Loucy (cell line): ENCODE results near the gene MRPL48.

Source experiments
- H2AFZ ChIP-seq: fragments of 200-600 bp; sonication (generic); 2 replicates; pipeline ENCODE4 v1.6.0; 2016; ENCODE audit warnings: antibody characterized with exemption, mild to moderate bottlenecking, low read length, moderate library complexity
- H3F3A ChIP-seq: fragments of 200-600 bp; 2 replicates; pipeline ENCODE4 v1.6.0; 2016; ENCODE audit warnings: antibody characterized with exemption, low read depth, mild to moderate bottlenecking
- H3K27me3 ChIP-seq: fragments of 200-600 bp; sonication (generic); 2 replicates; pipeline ENCODE4 v1.6.1; 2014; ENCODE audit warnings: low read length, mild to moderate bottlenecking; ENCODE audit not compliant: insufficient read depth, poor library complexity, severe bottlenecking
- H3K36me3 ChIP-seq: fragments of 200-600 bp; sonication (generic); 2 replicates; pipeline ENCODE4 v1.6.1; 2016; ENCODE audit warnings: low read length; ENCODE audit not compliant: insufficient read depth
- H3K4me1 ChIP-seq: fragments of 200-600 bp; sonication (generic); 2 replicates; pipeline ENCODE4 v1.5.1; 2014; ENCODE audit warnings: low read length, mild to moderate bottlenecking; ENCODE audit not compliant: insufficient read depth, poor library complexity, severe bottlenecking
- H3K4me2 ChIP-seq: fragments of 200-600 bp; sonication (generic); 2 replicates; pipeline ENCODE4 v1.6.0; 2014; ENCODE audit warnings: antibody characterized with exemption, low read length, low read depth, mild to moderate bottlenecking; ENCODE audit not compliant: poor library complexity, severe bottlenecking
- H3K4me3 ChIP-seq: fragments of 200-600 bp; sonication (generic); 2 replicates; pipeline ENCODE4 v1.5.1; 2014; ENCODE audit warnings: low read length, mild to moderate bottlenecking, mixed read lengths; ENCODE audit not compliant: poor library complexity, severe bottlenecking
- H3K79me2 ChIP-seq: fragments of 200-600 bp; sonication (generic); 2 replicates; pipeline ENCODE4 v1.6.1; 2014; ENCODE audit warnings: low read length; ENCODE audit not compliant: insufficient read depth
- H3K9ac ChIP-seq: fragments of 200-600 bp; sonication (generic); 2 replicates; pipeline ENCODE4 v1.6.0; 2014; ENCODE audit warnings: mild to moderate bottlenecking, low read depth, low read length, moderate library complexity; ENCODE audit not compliant: poor library complexity, severe bottlenecking
- H3K9me2 ChIP-seq: fragments of 200-600 bp; sonication (generic); replicated peaks from 2 replicates; pipeline ENCODE4 v1.6.1; 2016; ENCODE audit warnings: low read depth, low read length, mixed read lengths
- H3K9me3 ChIP-seq: fragments of 200-600 bp; sonication (generic); 2 replicates; pipeline ENCODE4 v1.6.1; 2014; ENCODE audit warnings: mild to moderate bottlenecking, antibody characterized with exemption, low read length, low read depth; ENCODE audit not compliant: insufficient read depth
- H4K20me1 ChIP-seq: fragments of 200-600 bp; sonication (generic); 2 replicates; pipeline ENCODE4 v1.6.0; 2014; ENCODE audit warnings: antibody characterized with exemption, low read length, mild to moderate bottlenecking; ENCODE audit not compliant: insufficient read depth, poor library complexity, severe bottlenecking
- EZH2phosphoT487 ChIP-seq: fragments of 200-600 bp; IDR thresholded peaks from 2 replicates; pipeline ENCODE4 v1.6.1; 2018; ENCODE audit warnings: antibody characterized with exemption, mild to moderate bottlenecking, moderate library complexity, borderline replicate concordance
- TF ChIP-seq, protein P1 (sequence below): fragments of 200-600 bp; sonication (generic); conservative IDR thresholded peaks from 2 replicates; pipeline ENCODE4 v1.5.1; 2014; ENCODE audit warnings: mild to moderate bottlenecking, antibody characterized with exemption, low read length

MRPL48 gene

DNA sequence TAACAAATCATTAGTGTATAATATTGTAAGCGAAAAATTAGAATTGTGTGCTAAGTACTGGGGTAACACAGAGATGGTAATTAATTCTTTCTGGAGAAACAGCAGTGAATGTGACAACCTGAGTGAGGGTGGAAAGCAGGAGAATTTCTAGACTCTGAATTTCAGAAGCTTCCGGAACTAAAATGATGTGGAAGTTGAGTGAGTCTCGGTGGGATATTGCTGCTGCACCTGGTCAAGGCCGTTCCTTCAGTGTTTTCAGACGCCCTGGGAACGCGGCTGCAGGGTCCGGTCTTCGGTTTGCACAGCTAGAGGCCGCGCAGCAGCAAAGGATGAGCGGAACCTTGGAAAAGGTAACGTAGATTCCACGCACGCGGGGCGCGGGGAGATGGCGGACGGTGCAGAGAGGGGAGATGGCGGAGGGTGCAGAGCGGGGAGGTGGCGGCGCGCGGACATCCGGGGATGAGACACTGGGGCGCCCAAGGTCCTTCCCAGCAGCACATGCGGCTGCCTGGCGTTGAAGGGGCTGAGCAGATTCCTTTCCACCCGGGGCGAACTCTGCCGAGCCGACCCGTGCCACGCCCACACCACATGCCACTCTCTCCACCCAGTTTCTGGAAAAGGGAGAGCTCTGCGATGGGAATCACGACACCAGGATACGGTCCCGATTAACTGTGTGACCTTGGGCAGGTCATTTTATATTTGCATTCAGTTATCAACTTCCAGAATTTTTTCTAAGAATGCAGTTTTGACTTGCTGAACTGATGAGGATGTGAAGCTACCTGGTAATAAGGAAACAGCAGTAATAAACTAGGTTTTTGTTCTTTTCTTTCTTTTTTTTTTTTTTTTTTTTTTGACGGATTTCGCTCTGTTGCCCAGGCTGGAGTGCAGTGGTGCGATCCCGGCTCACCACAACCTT is at the start of gene MRPL48:
TSS of gene MRPL48 (plus strand) at position 232 of the 916 bp plus-strand sequence. CDS start at position 330, 98 bp downstream.
- H3K4me3 ChIP-seq: peak within 1 kb of the TSS; percentile 91
- H3K36me3 ChIP-seq: no peaks in the 10 kb centered on the region
- peaks cover 33% of the 10 kb centered on the region for H3K4me1 ChIP-seq
- H3K4me2 ChIP-seq: peak within 1 kb of the TSS; percentile 96
- no peaks in the 10 kb centered on the region for H3K9me3 ChIP-seq
- no peaks in the 10 kb centered on the region for H3K9me2 ChIP-seq
- no peaks in the 10 kb centered on the region for H3K27me3 ChIP-seq
- peak within 1 kb of the TSS; percentile 91 for H3K9ac ChIP-seq
- TF ChIP-seq, protein P1, sequence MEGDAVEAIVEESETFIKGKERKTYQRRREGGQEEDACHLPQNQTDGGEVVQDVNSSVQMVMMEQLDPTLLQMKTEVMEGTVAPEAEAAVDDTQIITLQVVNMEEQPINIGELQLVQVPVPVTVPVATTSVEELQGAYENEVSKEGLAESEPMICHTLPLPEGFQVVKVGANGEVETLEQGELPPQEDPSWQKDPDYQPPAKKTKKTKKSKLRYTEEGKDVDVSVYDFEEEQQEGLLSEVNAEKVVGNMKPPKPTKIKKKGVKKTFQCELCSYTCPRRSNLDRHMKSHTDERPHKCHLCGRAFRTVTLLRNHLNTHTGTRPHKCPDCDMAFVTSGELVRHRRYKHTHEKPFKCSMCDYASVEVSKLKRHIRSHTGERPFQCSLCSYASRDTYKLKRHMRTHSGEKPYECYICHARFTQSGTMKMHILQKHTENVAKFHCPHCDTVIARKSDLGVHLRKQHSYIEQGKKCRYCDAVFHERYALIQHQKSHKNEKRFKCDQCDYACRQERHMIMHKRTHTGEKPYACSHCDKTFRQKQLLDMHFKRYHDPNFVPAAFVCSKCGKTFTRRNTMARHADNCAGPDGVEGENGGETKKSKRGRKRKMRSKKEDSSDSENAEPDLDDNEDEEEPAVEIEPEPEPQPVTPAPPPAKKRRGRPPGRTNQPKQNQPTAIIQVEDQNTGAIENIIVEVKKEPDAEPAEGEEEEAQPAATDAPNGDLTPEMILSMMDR: no peak
- no peak for TF ChIP-seq EZH2phosphoT487
- H3K79me2 ChIP-seq: peaks cover 33% of the 10 kb centered on the region
- H4K20me1 ChIP-seq: no peaks in the 10 kb centered on the region
- H3F3A ChIP-seq: no peaks in the 10 kb centered on the region
- H2AFZ ChIP-seq: peak within 1 kb of the TSS; percentile 99

- no peak for TF ChIP-seq EZH2phosphoT487
- TF ChIP-seq, protein P1: no peak
- H3K27me3 ChIP-seq: no peaks in the 10 kb centered on the region
- no peaks in the 10 kb centered on the region for H3K4me1 ChIP-seq
- H3K9ac ChIP-seq: no peak overlapping the region
- peaks cover 94% of the 10 kb centered on the region for H3K79me2 ChIP-seq
- H4K20me1 ChIP-seq: peaks cover 36% of the 10 kb centered on the region
- no peaks in the 10 kb centered on the region; the same call in 1 of the 2 replicates for H3K36me3 ChIP-seq
- no peak overlapping the region for H2AFZ ChIP-seq
- no peaks in the 10 kb centered on the region for H3F3A ChIP-seq
- H3K4me3 ChIP-seq: no peak overlapping the region
- H3K9me2 ChIP-seq: no peaks in the 10 kb centered on the region
- no peak overlapping the region for H3K4me2 ChIP-seq
- H3K9me3 ChIP-seq: no peaks in the 10 kb centered on the region
Observed at GRCh38 chr11:73743045-73743444, 44.6 kb upstream of the MRPL48 start.

- H3K4me2 ChIP-seq: no peak overlapping the region
- H3F3A ChIP-seq: no peaks in the 10 kb centered on the region; the same call in 1 of the 2 replicates
- peaks cover 49% of the 10 kb centered on the region for H4K20me1 ChIP-seq
- H3K27me3 ChIP-seq: no peaks in the 10 kb centered on the region
- peaks cover 95% of the 10 kb centered on the region for H3K79me2 ChIP-seq
- H3K9me3 ChIP-seq: no peaks in the 10 kb centered on the region
- H3K9ac ChIP-seq: no peak overlapping the region
- peaks cover 6% of the 10 kb centered on the region for H3K4me1 ChIP-seq
- TF ChIP-seq, protein P1: no peak
- TF ChIP-seq EZH2phosphoT487: no peak
- no peak overlapping the region for H2AFZ ChIP-seq
- H3K9me2 ChIP-seq: no peaks in the 10 kb centered on the region
- H3K36me3 ChIP-seq: no peaks in the 10 kb centered on the region; the same call in 1 of the 2 replicates
- H3K4me3 ChIP-seq: no peak overlapping the region
Observed at GRCh38 chr11:73746701-73747100, 41.0 kb upstream of the MRPL48 start.
